HG02885 (cell line): ENCODE measurements around the gene SAP30BP.
A peak's percentile ranks its signal among the peaks of the same experiment; 100 is the strongest.

Source experiments
- ATAC-seq: cut with Tn5 transposase; IDR thresholded peaks from one replicate; pipeline ENCODE4 v1.9.1; 2021; ENCODE audit warnings: mild to moderate bottlenecking; ENCODE audit not compliant: unreplicated experiment, poor library complexity

Gene SAP30BP

GRCh38 chr17:75666959-75667790 lies at the start of gene SAP30BP, which contains the start of gene RECQL5:
Gene SAP30BP, plus strand, starts transcription at chr17:75667338. Its CDS starts 35 bp downstream, at chr17:75667373.
Gene RECQL5, minus strand, starts transcription at chr17:75667154. Its CDS starts 597 bp downstream, at chr17:75666557.
- peak; percentile 87 for ATAC-seq

GRCh38 chr17:75617675-75618074 lies 49.5 kb upstream of the SAP30BP start:
- no peak for ATAC-seq

- ATAC-seq = no peak
These were observed 47.4 kb upstream of the SAP30BP start for GRCh38 chr17:75619506-75620431.

DNA sequence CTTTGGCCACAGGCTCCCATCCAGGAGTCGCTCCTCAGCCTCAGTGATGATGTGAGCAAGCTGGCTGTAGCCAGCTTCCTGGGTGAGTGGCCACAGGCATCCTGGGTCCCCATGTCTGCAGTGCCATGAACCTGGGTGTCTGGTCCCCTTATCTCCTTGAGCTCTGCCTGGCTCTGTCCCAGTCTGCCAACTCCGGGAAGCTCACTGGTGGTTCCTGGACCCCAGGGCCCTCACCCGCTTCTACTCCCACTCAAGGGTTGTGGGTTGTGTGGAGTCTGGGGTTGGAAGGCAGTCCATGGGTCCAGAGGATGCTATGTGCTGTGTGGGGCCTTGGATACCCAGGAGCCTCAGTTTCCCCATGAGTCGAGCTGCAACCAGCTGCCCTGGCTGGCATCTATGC lies 45.6 kb upstream of the SAP30BP start:
- no peak for ATAC-seq

DNA sequence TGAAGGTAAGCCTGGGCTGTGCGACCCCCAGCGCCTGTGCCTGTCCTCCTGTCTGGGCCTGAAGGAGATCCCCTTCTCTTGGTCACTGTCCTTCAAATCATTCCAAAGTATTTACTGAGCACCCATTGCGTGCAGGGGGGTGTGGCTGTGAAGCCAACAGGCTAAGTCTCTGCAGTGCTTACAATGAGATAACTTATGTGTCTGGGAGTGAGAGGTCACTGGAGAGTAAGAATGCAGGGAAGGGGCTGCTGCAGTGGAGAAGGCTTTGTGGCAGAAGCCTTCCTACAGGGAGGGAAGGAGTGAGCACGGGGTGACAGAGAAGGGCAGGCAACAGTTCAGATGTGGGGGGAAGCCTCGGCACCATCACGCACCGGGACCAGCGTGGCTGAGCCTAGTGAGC lies 45.1 kb upstream of the SAP30BP start:
- ATAC-seq = no peak

- ATAC-seq = no peak
These were observed 44.3 kb upstream of the SAP30BP start for GRCh38 chr17:75622771-75623273.

DNA sequence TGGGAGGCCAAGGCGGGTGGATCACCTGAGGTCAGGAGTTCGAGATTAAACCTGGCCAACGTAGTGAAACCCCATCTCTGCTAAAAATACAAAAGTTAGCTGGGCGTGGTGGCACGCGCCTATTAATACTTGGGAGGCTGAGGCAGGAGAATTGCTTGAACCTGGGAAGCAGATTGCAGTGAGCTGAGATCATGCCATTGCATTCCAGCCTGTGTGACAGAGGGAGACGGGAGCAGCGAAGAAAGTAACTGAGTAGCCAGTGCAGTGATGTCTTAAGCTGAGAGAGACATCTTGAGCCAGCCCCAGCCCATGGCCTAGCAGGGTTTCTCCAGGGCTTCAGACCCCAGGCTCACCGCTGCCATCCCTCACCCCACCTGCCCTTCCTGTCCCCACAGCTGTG lies 43.8 kb upstream of the SAP30BP start:
- ATAC-seq = no peak

- ATAC-seq = no peak
These were observed 43.1 kb upstream of the SAP30BP start for GRCh38 chr17:75624021-75624420.

DNA sequence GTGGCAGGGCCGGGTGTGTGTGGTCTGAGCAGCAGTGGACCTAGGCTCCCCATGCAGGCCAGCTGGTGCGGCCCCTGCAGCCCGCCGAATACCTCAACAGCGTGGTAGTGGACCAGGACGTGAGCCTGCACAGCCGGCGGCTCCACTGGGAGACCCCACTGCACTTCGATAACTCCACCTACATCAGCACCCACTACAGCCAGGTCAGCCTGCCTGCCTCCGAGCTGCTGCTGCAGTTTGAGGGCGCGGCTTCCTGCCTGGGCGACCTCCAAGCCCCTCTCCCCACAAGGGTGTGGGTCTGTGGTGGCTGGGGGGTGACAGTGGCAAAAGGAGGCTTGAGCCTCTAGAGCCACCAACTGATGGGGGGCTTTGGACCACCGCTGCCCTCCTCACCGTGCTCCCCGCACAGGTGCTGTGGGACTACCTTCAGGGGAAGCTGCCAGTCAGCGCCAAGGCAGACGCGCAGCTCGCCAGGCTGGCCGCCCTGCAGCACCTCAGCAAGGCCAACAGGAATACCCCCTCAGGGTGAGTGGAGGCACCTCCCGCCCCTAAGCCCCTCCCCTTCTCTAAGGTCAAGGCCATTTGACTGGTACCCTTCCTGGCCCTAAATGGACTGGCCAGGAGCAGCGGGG lies 42.3 kb upstream of the SAP30BP start:
- ATAC-seq = no peak

DNA sequence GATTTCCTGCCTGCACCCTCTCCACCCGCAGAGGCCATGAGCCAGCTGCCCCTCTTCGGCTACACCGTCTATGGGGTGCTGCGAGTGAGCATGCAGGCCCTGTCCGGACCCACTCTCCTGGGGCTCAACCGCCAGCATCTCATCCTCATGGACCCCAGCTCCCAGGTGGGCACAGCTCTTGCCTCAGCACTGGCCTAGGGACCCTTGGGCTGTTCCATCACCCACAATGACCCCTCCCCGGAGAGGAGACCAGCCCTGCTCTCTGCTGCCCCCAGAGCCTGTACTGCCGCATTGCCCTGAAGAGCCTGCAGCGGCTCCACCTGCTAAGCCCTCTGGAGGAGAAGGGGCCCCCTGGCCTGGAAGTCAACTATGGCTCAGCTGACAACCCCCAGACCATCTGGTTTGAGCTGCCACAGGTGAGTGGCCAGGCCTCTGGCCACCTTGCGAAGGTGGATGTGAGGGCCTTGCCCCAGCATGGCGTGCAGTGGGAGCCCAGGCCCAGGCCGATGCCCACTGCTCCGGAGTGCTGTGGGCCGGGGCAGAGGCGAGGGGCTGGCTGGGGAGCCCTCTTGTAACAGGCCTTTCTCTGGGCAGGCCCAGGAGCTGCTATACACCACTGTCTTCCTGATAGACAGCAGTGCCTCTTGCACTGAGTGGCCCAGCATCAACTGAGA lies 41.2 kb upstream of the SAP30BP start:
- ATAC-seq = no peak

- ATAC-seq = no peak
These were observed 40.6 kb upstream of the SAP30BP start for GRCh38 chr17:75626496-75627038.

- no peak for ATAC-seq
These were observed 40.0 kb upstream of the SAP30BP start for GRCh38 chr17:75627094-75627493.

- no peak for ATAC-seq
These were observed 38.7 kb upstream of the SAP30BP start for GRCh38 chr17:75628425-75628824.

- ATAC-seq = no peak
These were observed 38.0 kb upstream of the SAP30BP start for GRCh38 chr17:75629157-75629556.

GRCh38 chr17:75630071-75630917 lies 36.8 kb upstream of the SAP30BP start:
- ATAC-seq = no peak

- ATAC-seq = no peak
These were observed 35.8 kb upstream of the SAP30BP start for GRCh38 chr17:75631353-75631752.

DNA sequence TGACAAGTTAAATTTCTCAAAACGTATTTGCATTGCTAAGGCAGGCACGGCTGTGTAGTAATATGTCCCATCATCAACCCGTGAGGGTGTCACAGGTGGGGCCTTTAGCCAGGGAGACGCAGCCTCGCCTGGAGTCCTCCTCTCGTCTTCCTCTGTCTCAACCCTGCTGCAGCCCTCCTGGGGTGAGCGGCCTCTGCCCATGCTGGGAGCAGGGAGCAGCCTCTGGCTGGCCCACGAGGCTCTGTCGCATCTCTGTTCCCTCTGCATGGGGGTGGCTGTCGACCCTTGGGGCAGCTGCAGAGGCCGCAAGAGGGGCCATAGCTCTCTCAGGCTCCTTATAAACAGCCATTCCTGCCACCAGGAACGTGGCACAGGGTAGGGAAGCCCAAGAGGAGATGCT lies 34.7 kb upstream of the SAP30BP start:
- no peak for ATAC-seq

- ATAC-seq = no peak
These were observed 34.2 kb upstream of the SAP30BP start, which contains the start of gene SMIM5 for GRCh38 chr17:75632863-75633485. Gene SMIM5, plus strand, starts transcription at chr17:75633434. Its CDS starts 6,768 bp downstream, at chr17:75640202.
